Loucy (cell line): ENCODE results near the gene IL1R2.

Experiments used
- EZH2phosphoT487 ChIP-seq: fragments of 200-600 bp; IDR thresholded peaks from 2 replicates; pipeline ENCODE4 v1.6.1; 2018; ENCODE audit warnings: antibody characterized with exemption, mild to moderate bottlenecking, moderate library complexity, borderline replicate concordance
- TF ChIP-seq, protein P1 (sequence below): fragments of 200-600 bp; sonication (generic); conservative IDR thresholded peaks from 2 replicates; pipeline ENCODE4 v1.5.1; 2014; ENCODE audit warnings: mild to moderate bottlenecking, antibody characterized with exemption, low read length

DNA sequence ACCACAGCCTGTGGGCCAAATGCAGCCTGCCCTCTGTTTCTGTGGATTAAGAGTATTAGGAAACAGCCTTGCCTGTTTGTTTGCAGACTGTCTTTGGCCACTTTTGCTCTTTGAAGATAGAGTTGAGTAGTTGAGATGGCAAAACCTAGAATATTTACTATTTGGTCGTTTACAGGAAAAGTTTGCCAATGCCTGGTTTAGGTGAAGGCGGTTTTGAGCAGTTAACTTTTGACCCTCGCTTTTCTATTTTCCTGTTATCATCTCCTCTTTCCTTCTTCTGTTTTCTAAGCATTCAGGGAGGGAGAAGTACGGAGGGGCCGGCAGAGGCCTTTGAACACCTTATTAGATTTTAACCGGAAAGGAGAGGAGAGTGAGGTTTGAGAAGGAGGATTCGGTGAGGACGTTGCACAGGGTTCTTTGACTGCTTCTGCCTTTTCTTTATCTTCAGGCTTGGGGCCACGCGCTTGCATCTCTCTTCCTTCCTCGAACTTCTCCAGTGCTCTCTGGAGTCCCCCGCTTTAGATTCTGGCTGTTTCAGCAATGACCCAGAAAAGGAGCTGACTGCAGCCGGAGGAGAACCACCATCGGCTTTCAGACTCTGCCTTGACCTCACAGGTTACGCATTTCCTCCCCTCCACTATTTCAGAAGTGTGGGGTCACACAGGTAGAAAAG, 39.2 kb downstream of the IL1R2 start:
- TF ChIP-seq, protein P1, sequence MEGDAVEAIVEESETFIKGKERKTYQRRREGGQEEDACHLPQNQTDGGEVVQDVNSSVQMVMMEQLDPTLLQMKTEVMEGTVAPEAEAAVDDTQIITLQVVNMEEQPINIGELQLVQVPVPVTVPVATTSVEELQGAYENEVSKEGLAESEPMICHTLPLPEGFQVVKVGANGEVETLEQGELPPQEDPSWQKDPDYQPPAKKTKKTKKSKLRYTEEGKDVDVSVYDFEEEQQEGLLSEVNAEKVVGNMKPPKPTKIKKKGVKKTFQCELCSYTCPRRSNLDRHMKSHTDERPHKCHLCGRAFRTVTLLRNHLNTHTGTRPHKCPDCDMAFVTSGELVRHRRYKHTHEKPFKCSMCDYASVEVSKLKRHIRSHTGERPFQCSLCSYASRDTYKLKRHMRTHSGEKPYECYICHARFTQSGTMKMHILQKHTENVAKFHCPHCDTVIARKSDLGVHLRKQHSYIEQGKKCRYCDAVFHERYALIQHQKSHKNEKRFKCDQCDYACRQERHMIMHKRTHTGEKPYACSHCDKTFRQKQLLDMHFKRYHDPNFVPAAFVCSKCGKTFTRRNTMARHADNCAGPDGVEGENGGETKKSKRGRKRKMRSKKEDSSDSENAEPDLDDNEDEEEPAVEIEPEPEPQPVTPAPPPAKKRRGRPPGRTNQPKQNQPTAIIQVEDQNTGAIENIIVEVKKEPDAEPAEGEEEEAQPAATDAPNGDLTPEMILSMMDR, result no peak
- no peak for TF ChIP-seq EZH2phosphoT487
